Lower leg skin (tissue), 4 donors: ENCODE measurements around the gene FBXO7. TPM values are rescaled to one million over a fixed set of nuclear protein-coding genes. Genes with fewer than 3 reads are reported as not detected.

ENCODE experiments used
- DNase-seq, 2 donors: peaks; one replicate each; pipeline ENCODE4 v3.0.0-alpha.2; 2019; ENCODE audit warnings: low spot score in 2 of 2
- H3K4me3 ChIP-seq: fragments of 200-600 bp; sonication (generic); 2 replicates; pipeline ENCODE4 v1.5.1; 2017; ENCODE audit warnings: mild to moderate bottlenecking, low read depth; ENCODE audit not compliant: poor library complexity, severe bottlenecking
- CTCF ChIP-seq, 3 donors: fragments of 450-650 bp; IDR thresholded peaks; one replicate each; pipeline ENCODE4 v1.5.1; 2016; ENCODE audit warnings: antibody characterized with exemption in 3 of 3, mild to moderate bottlenecking in 3 of 3, moderate library complexity in 2 of 3
- POLR2A ChIP-seq, 2 donors: fragments of 450-650 bp; IDR thresholded peaks; one replicate each; pipeline ENCODE4 v1.6.1; 2016 to 2017; ENCODE audit warnings: antibody characterized with exemption in 2 of 2, mild to moderate bottlenecking in 1 of 2, moderate library complexity in 1 of 2
- WGBS, 2 donors: methylation state at CpG; one replicate each; pipeline ENCODE4 v1.1.5; 2018; 5-methylcytosine and 5-hydroxymethylcytosine counted together
- intact Hi-C: fragments of 100-400 bp; cut with DNase I; formaldehyde crosslinking; loops from one replicate; pipeline ENCODE4 v1.15.0; 2023; ENCODE audit warnings: low total_unique reads
- total RNA-seq, 4 donors: library from RNA; depleted of rRNA; stranded (reverse); fragments of >200 nt; gene quantifications; one replicate each; pipeline ENCODE4 v1.1.0, GENCODE V29; 2016

The FBXO7 gene
- total RNA-seq, 4 donors from 2014 or later = 61.6 to 89.4 (median 80.6) TPM

- DNase-seq = peak in 1 of 2 donors; percentile 82
- H3K4me3 ChIP-seq = no peak overlapping the region
- TF ChIP-seq CTCF (IDR thresholded peaks at IDR 0.05) (no peak), POLR2A (IDR thresholded peaks at IDR 0.05) (no peak)
- intact Hi-C loops = no loop called here
- 80 to 86% methylated on average over 4 of the region's 4 CpGs for WGBS, 2 donors
These were observed 71.2 kb downstream of the FBXO7 start for GRCh38 chr22:32545801-32546200.

GRCh38 chr22:32546496-32546895 lies 71.9 kb downstream of the FBXO7 start:
- TF ChIP-seq POLR2A (IDR thresholded peaks at IDR 0.05) (no peak), CTCF (IDR thresholded peaks at IDR 0.05) (no peak)
- DNase-seq = peak in 1 of 2 donors; percentile 71
- intact Hi-C loops = no loop called here
- WGBS, 2 donors = 59 to 66% methylated on average over 4 of the region's 4 CpGs
- no peak overlapping the region for H3K4me3 ChIP-seq

- TF ChIP-seq CTCF (IDR thresholded peaks at IDR 0.05) (no peak), POLR2A (IDR thresholded peaks at IDR 0.05) (no peak)
- peak in 1 of 2 donors; percentile 64 for DNase-seq
- intact Hi-C loops = no loop called here
- WGBS, 2 donors = 80 to 88% methylated on average over 8 to 9 of the region's 9 CpGs
- H3K4me3 ChIP-seq = no peak overlapping the region
These were observed 72.3 kb downstream of the FBXO7 start for GRCh38 chr22:32546935-32547334.

GRCh38 chr22:32548039-32548438 lies 73.4 kb downstream of the FBXO7 start:
- WGBS, 2 donors = 89% methylated on average over 7 of the region's 7 CpGs
- H3K4me3 ChIP-seq = no peak overlapping the region
- no peak for TF ChIP-seq POLR2A (IDR thresholded peaks at IDR 0.05)
- no peak for TF ChIP-seq CTCF (IDR thresholded peaks at IDR 0.05)
- intact Hi-C loops = no loop called here
- peak in 1 of 2 donors; percentile 42 for DNase-seq

Other genes starting within 250 kb of the FBXO7 start
- not detected for gene SLC5A4, start 219.5 kb upstream of the FBXO7 start, total RNA-seq
- gene RFPL3, start 116.9 kb upstream of the FBXO7 start, total RNA-seq = not detected
- 100 to 1,000 TPM in 3 of 4 donors, 10 to 100 TPM in 1; 99.6 to 113 (median 102) TPM for gene RTCB, start 62.6 kb upstream of the FBXO7 start, total RNA-seq
- 100 to 1,000 TPM in 1 of 4 donors, 10 to 100 TPM in 3; 33.9 to 204 (median 83.1) TPM for gene BPIFC, start 10.4 kb upstream of the FBXO7 start, total RNA-seq